Suprapubic skin (tissue), 4 donors: ENCODE measurements around the gene HACL1. TPM values are rescaled to one million over a fixed set of nuclear protein-coding genes. Genes with fewer than 3 reads are reported as not detected.

Experiments used
- DNase-seq, 2 donors: peaks; one replicate each; pipeline ENCODE4 v3.0.0-alpha.2; 2019; ENCODE audit warnings: low spot score in 2 of 2
- H3K27ac ChIP-seq: fragments of 200-600 bp; sonication (generic); one replicate; pipeline ENCODE4 v1.5.1; 2019
- H3K27me3 ChIP-seq: fragments of 200-600 bp; sonication (generic); one replicate; pipeline ENCODE4 v1.5.1; 2019
- H3K36me3 ChIP-seq: fragments of 200-600 bp; sonication (generic); one replicate; pipeline ENCODE4 v1.5.1; 2019
- H3K4me1 ChIP-seq: fragments of 200-600 bp; sonication (generic); one replicate; pipeline ENCODE4 v1.5.1; 2019
- H3K4me3 ChIP-seq: fragments of 200-600 bp; sonication (generic); one replicate; pipeline ENCODE4 v1.5.1; 2019; ENCODE audit warnings: mild to moderate bottlenecking
- H3K9me3 ChIP-seq: fragments of 200-600 bp; sonication (generic); one replicate; pipeline ENCODE4 v1.5.1; 2019
- CTCF ChIP-seq, 2 donors: fragments of 200-600 bp in 1 of 2; fragments of 450-650 bp in 1 of 2; sonication (generic) in 1 of 2; IDR thresholded peaks; one replicate each; pipeline ENCODE4 v1.5.1; 2016 to 2019; ENCODE audit warnings: antibody characterized with exemption in 2 of 2, mild to moderate bottlenecking in 1 of 2, moderate library complexity in 1 of 2
- EP300 ChIP-seq: sonication (generic); formaldehyde crosslinking; IDR thresholded peaks from one replicate; pipeline ENCODE4 v1.6.1; 2017; ENCODE audit warnings: antibody characterized with exemption
- POLR2A ChIP-seq, 2 donors: fragments of 450-650 bp; IDR thresholded peaks; one replicate each; pipeline ENCODE4 v1.6.1; 2017; ENCODE audit warnings: antibody characterized with exemption in 2 of 2, mild to moderate bottlenecking in 2 of 2, moderate library complexity in 2 of 2
- POLR2AphosphoS5 ChIP-seq, 3 donors: sonication (generic); formaldehyde crosslinking; IDR thresholded peaks; one replicate each; pipeline ENCODE4 v1.6.1; 2017; ENCODE audit warnings: antibody characterized with exemption in 3 of 3
- WGBS: methylation state at CpG from one replicate; pipeline ENCODE4 v1.1.5; 2018; 5-methylcytosine and 5-hydroxymethylcytosine counted together
- total RNA-seq, 4 donors: library from RNA; depleted of rRNA; stranded (reverse); fragments of >200 nt; gene quantifications; one replicate each; pipeline ENCODE4 v1.1.0, GENCODE V29; 2016

Gene HACL1
- total RNA-seq, 4 donors from 2014 or later, result 13.1 to 33.0 (median 19.5) TPM

- 1% methylated on average over 19 of the region's 19 CpGs for WGBS
- peaks cover 26% of the 10 kb centered on the region for H3K4me1 ChIP-seq
- H3K36me3 ChIP-seq, result peaks cover 25% of the 10 kb centered on the region
- no peak for TF ChIP-seq POLR2A (IDR thresholded peaks at IDR 0.05)
- no peak for TF ChIP-seq POLR2AphosphoS5 (IDR thresholded peaks at IDR 0.05)
- TF ChIP-seq EP300, result no peak
- TF ChIP-seq CTCF (IDR thresholded peaks at IDR 0.05), result no peak
- H3K27ac ChIP-seq, result peak overlapping the region; percentile 92
- no peak for DNase-seq
- no peaks in the 10 kb centered on the region for H3K27me3 ChIP-seq
- H3K9me3 ChIP-seq, result no peaks in the 10 kb centered on the region
- peak overlapping the region; percentile 88 for H3K4me3 ChIP-seq
These were observed 347 bp downstream of the HACL1 start for GRCh38 chr3:15601046-15601398.

- Histone ChIP-seq H3K27me3 (no peaks in the 10 kb centered on the region), H3K36me3 (peaks cover 47% of the 10 kb centered on the region), H3K9me3 (no peaks in the 10 kb centered on the region), H3K4me1 (peaks cover 14% of the 10 kb centered on the region), H3K4me3 (no peak overlapping the region), H3K27ac (no peak overlapping the region)
- DNase-seq, result no peak
- TF ChIP-seq CTCF (IDR thresholded peaks at IDR 0.05) (no peak), EP300 (no peak), POLR2AphosphoS5 (IDR thresholded peaks at IDR 0.05) (no peak), POLR2A (IDR thresholded peaks at IDR 0.05) (no peak)
- 79% methylated on average over 2 of the region's 2 CpGs for WGBS
These were observed 5.4 kb downstream of the HACL1 start for GRCh38 chr3:15595955-15596354.

GRCh38 chr3:15592968-15593367, 8.4 kb downstream of the HACL1 start:
- peaks cover 62% of the 10 kb centered on the region for H3K36me3 ChIP-seq
- TF ChIP-seq POLR2AphosphoS5 (IDR thresholded peaks at IDR 0.05) (no peak), CTCF (IDR thresholded peaks at IDR 0.05) (no peak), POLR2A (IDR thresholded peaks at IDR 0.05) (no peak), EP300 (no peak)
- no peak overlapping the region for H3K4me3 ChIP-seq
- no peaks in the 10 kb centered on the region for H3K27me3 ChIP-seq
- H3K4me1 ChIP-seq, result no peaks in the 10 kb centered on the region
- WGBS, result 87% methylated on average over 8 of the region's 8 CpGs
- H3K9me3 ChIP-seq, result no peaks in the 10 kb centered on the region
- DNase-seq, result no peak
- no peak overlapping the region for H3K27ac ChIP-seq

GRCh38 chr3:15591928-15592327, 9.4 kb downstream of the HACL1 start:
- no peaks in the 10 kb centered on the region for H3K9me3 ChIP-seq
- no peak overlapping the region for H3K4me3 ChIP-seq
- WGBS, result 88% methylated on average over 21 of the region's 21 CpGs
- no peak overlapping the region for H3K27ac ChIP-seq
- H3K27me3 ChIP-seq, result no peaks in the 10 kb centered on the region
- no peak for TF ChIP-seq CTCF (IDR thresholded peaks at IDR 0.05)
- no peak for TF ChIP-seq POLR2A (IDR thresholded peaks at IDR 0.05)
- TF ChIP-seq EP300, result no peak
- TF ChIP-seq POLR2AphosphoS5 (IDR thresholded peaks at IDR 0.05), result no peak
- no peak for DNase-seq
- H3K36me3 ChIP-seq, result peaks cover 55% of the 10 kb centered on the region
- H3K4me1 ChIP-seq, result no peaks in the 10 kb centered on the region

- no peak for DNase-seq
- peaks cover 55% of the 10 kb centered on the region for H3K36me3 ChIP-seq
- no peak for TF ChIP-seq POLR2AphosphoS5 (IDR thresholded peaks at IDR 0.05)
- TF ChIP-seq EP300, result no peak
- TF ChIP-seq POLR2A (IDR thresholded peaks at IDR 0.05), result no peak
- TF ChIP-seq CTCF (IDR thresholded peaks at IDR 0.05), result no peak
- H3K27me3 ChIP-seq, result no peaks in the 10 kb centered on the region
- WGBS, result 79% methylated on average over 3 of the region's 3 CpGs
- H3K9me3 ChIP-seq, result no peaks in the 10 kb centered on the region
- H3K4me3 ChIP-seq, result no peak overlapping the region
- no peaks in the 10 kb centered on the region for H3K4me1 ChIP-seq
- H3K27ac ChIP-seq, result no peak overlapping the region
These were observed 10.1 kb downstream of the HACL1 start for GRCh38 chr3:15591242-15591641.
